Measurements from ENCODE around the gene TRIM14. TPM values are rescaled to one million over a fixed set of nuclear protein-coding genes. Genes with fewer than 3 reads are reported as not detected.

The TRIM14 gene
- total and polyA plus RNA-seq, 2 of the 13 experiments (the other 11 are each of a cell fraction or from before 2014, with no cell fraction given), result 9.2 to 13.0 TPM

DNA sequence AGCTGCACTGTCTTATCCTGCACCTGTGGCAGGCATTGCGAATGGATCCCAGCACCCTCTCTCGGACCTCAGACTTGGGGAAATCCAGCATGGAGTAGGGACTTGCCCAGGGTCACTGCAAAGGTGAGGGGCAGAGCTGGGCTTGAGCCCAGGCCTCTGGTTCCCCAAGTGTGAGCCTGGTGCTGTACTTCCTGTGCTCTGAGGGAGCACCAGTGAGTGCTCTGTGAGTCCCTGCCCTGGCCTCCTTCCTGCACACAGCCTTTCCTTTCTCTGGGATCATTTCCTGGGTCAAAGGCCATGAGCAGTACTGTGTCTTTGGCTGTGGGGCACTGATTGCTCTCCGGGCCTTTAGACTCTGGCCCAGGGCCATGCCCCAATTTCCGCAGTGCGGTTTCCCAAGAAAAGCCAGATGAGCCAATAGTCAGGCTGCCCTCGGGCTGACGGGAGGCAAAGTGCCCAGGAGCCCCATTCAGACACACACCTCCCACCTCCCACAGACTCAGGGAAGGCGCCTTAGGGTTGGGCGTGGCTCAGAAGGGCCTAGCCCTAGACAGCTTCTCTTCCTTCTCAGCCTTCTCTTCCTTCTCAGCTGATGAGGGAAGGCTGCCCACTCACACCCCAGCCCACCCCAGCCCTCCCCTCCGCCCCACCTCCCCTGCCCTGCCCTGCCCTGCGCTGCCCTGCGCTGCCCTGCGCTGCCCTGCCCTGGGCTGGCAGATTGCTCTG lies 23.3 kb upstream of the TRIM14 start (continued):
- TF ChIP-seq NFE2L1 (CRISPR knock-in tag; IDR thresholded peaks at IDR 0.05; ENCODE audit: borderline replicate concordance) (no peak), ZBTB42 (CRISPR knock-in tag; IDR thresholded peaks at IDR 0.05) (no peak), ZNF256 (CRISPR knock-in tag; conservative IDR thresholded peaks at IDR 0.05) (no peak), ZNF232 (CRISPR knock-in tag; IDR thresholded peaks at IDR 0.05; ENCODE audit: borderline replicate concordance) (no peak), MXD4 (CRISPR knock-in tag; IDR thresholded peaks at IDR 0.05) (0 out of 2 replicates have a peak, but pooled peaks have one; percentile 35), THAP11 (CRISPR knock-in tag; IDR thresholded peaks at IDR 0.05) (0 out of 2 replicates have a peak, but pooled peaks have one; percentile 50), POLR2G (IDR thresholded peaks at IDR 0.05; ENCODE audit: low read depth, low read length) (0 out of 2 replicates have a peak, but pooled peaks have one; percentile 28), CEBPB (IDR thresholded peaks at IDR 0.05; ENCODE audit: borderline replicate concordance, low read depth, low read length) (peak; percentile 58; the same call in 1 of the 2 replicates), SOX6 (IDR thresholded peaks at IDR 0.05) (no peak), SOX6 (CRISPR knock-in tag; IDR thresholded peaks at IDR 0.05) (peak; percentile 44; the same call in 1 of the 2 replicates), HNF4A (CRISPR knock-in tag; IDR thresholded peaks at IDR 0.05) (peak; percentile 78), ZNF543 (CRISPR knock-in tag; IDR thresholded peaks at IDR 0.05) (no peak), PLRG1 (conservative IDR thresholded peaks at IDR 0.05) (no peak), ZNF878 (CRISPR knock-in tag; IDR thresholded peaks at IDR 0.05) (no peak), ISL2 (CRISPR knock-in tag; IDR thresholded peaks at IDR 0.05) (no peak), GABPA (IDR thresholded peaks at IDR 0.05; ENCODE audit: low read depth, low read length) (peak; percentile 67), GABPA (CRISPR knock-in tag; IDR thresholded peaks at IDR 0.05; ENCODE audit: low read depth) (peak; percentile 90), HIVEP1 (CRISPR knock-in tag; IDR thresholded peaks at IDR 0.05) (no peak), ZNF263 (CRISPR knock-in tag; IDR thresholded peaks at IDR 0.05) (peak; percentile 100), ZBTB21 (CRISPR knock-in tag; IDR thresholded peaks at IDR 0.05) (no peak; the same call in 1 of the 2 replicates)
- TF ChIP-seq, protein P1, sequence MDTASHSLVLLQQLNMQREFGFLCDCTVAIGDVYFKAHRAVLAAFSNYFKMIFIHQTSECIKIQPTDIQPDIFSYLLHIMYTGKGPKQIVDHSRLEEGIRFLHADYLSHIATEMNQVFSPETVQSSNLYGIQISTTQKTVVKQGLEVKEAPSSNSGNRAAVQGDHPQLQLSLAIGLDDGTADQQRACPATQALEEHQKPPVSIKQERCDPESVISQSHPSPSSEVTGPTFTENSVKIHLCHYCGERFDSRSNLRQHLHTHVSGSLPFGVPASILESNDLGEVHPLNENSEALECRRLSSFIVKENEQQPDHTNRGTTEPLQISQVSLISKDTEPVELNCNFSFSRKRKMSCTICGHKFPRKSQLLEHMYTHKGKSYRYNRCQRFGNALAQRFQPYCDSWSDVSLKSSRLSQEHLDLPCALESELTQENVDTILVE (CRISPR knock-in tag; IDR thresholded peaks at IDR 0.05), result no peak
- TF ChIP-seq, protein P2, sequence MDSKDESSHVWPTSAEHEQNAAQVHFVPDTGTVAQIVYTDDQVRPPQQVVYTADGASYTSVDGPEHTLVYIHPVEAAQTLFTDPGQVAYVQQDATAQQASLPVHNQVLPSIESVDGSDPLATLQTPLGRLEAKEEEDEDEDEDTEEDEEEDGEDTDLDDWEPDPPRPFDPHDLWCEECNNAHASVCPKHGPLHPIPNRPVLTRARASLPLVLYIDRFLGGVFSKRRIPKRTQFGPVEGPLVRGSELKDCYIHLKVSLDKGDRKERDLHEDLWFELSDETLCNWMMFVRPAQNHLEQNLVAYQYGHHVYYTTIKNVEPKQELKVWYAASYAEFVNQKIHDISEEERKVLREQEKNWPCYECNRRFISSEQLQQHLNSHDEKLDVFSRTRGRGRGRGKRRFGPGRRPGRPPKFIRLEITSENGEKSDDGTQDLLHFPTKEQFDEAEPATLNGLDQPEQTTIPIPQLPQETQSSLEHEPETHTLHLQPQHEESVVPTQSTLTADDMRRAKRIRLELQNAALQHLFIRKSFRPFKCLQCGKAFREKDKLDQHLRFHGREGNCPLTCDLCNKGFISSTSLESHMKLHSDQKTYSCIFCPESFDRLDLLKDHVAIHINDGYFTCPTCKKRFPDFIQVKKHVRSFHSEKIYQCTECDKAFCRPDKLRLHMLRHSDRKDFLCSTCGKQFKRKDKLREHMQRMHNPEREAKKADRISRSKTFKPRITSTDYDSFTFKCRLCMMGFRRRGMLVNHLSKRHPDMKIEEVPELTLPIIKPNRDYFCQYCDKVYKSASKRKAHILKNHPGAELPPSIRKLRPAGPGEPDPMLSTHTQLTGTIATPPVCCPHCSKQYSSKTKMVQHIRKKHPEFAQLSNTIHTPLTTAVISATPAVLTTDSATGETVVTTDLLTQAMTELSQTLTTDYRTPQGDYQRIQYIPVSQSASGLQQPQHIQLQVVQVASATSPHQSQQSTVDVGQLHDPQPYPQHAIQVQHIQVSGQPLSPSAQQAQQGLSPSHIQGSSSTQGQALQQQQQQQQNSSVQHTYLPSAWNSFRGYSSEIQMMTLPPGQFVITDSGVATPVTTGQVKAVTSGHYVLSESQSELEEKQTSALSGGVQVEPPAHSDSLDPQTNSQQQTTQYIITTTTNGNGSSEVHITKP (CRISPR knock-in tag; IDR thresholded peaks at IDR 0.05; ENCODE audit: low read depth), result no peak
- TF ChIP-seq, protein P3, sequence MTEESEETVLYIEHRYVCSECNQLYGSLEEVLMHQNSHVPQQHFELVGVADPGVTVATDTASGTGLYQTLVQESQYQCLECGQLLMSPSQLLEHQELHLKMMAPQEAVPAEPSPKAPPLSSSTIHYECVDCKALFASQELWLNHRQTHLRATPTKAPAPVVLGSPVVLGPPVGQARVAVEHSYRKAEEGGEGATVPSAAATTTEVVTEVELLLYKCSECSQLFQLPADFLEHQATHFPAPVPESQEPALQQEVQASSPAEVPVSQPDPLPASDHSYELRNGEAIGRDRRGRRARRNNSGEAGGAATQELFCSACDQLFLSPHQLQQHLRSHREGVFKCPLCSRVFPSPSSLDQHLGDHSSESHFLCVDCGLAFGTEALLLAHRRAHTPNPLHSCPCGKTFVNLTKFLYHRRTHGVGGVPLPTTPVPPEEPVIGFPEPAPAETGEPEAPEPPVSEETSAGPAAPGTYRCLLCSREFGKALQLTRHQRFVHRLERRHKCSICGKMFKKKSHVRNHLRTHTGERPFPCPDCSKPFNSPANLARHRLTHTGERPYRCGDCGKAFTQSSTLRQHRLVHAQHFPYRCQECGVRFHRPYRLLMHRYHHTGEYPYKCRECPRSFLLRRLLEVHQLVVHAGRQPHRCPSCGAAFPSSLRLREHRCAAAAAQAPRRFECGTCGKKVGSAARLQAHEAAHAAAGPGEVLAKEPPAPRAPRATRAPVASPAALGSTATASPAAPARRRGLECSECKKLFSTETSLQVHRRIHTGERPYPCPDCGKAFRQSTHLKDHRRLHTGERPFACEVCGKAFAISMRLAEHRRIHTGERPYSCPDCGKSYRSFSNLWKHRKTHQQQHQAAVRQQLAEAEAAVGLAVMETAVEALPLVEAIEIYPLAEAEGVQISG (CRISPR knock-in tag; IDR thresholded peaks at IDR 0.05), result peak; percentile 53

All from HepG2 (cell line).